Neural progenitor cell (in vitro differentiated cells): Measurements from ENCODE around the gene HRH2. TPM values are rescaled to one million over a fixed set of nuclear protein-coding genes. Genes with fewer than 3 reads are reported as not detected.

ENCODE experiments used
- DNase-seq: peaks from one replicate; pipeline ENCODE4 v3.0.0-alpha.2; 2016; ENCODE audit warnings: low spot score
- H2AFZ ChIP-seq: fragments of 200-600 bp; sonication (generic); replicated peaks from 2 replicates; pipeline ENCODE4 v1.6.1; 2016; ENCODE audit warnings: antibody characterized with exemption
- H3F3A ChIP-seq: fragments of 200-600 bp; sonication (generic); 2 replicates; pipeline ENCODE4 v1.6.1; 2016; ENCODE audit warnings: antibody characterized with exemption, low read depth
- H3K27ac ChIP-seq: fragments of 200-600 bp; sonication (generic); 2 replicates; pipeline ENCODE4 v1.5.1; 2016; ENCODE audit warnings: mild to moderate bottlenecking
- H3K27me3 ChIP-seq: fragments of 200-600 bp; sonication (generic); 2 replicates; pipeline ENCODE4 v1.6.1; 2016; ENCODE audit warnings: mild to moderate bottlenecking, moderate library complexity
- H3K36me3 ChIP-seq: fragments of 200-600 bp; sonication (generic); 2 replicates; pipeline ENCODE4 v1.5.1; 2016
- H3K4me1 ChIP-seq: fragments of 200-600 bp; sonication (generic); 2 replicates; pipeline ENCODE4 v1.6.1; 2016; ENCODE audit warnings: mixed run types
- H3K4me2 ChIP-seq: fragments of 200-600 bp; sonication (generic); 2 replicates; pipeline ENCODE4 v1.6.1; 2016
- H3K4me3 ChIP-seq: fragments of 200-600 bp; sonication (generic); 2 replicates; pipeline ENCODE4 v1.5.1; 2016
- H3K79me2 ChIP-seq: fragments of 200-600 bp; sonication (generic); 2 replicates; pipeline ENCODE4 v1.6.1; 2016; ENCODE audit warnings: low read depth
- H3K9ac ChIP-seq: fragments of 200-600 bp; sonication (generic); 2 replicates; pipeline ENCODE4 v1.6.1; 2016
- H3K9me3 ChIP-seq: fragments of 200-600 bp; sonication (generic); 2 replicates; pipeline ENCODE4 v1.5.1; 2016; ENCODE audit warnings: low read depth
- H4K20me1 ChIP-seq: fragments of 200-600 bp; sonication (generic); 2 replicates; pipeline ENCODE4 v1.6.1; 2016; ENCODE audit warnings: low read depth
- H3K27ac Mint-ChIP-seq: 3 replicates; pipeline ENCODE4 v1.8.0; 2021; ENCODE audit warnings: mixed read lengths
- H3K27me3 Mint-ChIP-seq: 2 replicates; pipeline ENCODE4 v1.8.0; 2022; ENCODE audit warnings: low read depth, mild to moderate bottlenecking, inconsistent platforms, moderate library complexity, mixed read lengths; ENCODE audit not compliant: insufficient read depth
- H3K36me3 Mint-ChIP-seq: 3 replicates; pipeline ENCODE4 v1.8.0; 2021; ENCODE audit warnings: mixed read lengths
- H3K4me1 Mint-ChIP-seq: 3 replicates; pipeline ENCODE4 v1.8.0; 2021; ENCODE audit warnings: mixed read lengths
- H3K4me3 Mint-ChIP-seq: 3 replicates; pipeline ENCODE4 v1.8.0; 2021; ENCODE audit warnings: mild to moderate bottlenecking, moderate library complexity, mixed read lengths
- H3K9me3 Mint-ChIP-seq: 3 replicates; pipeline ENCODE4 v1.8.0; 2020; ENCODE audit warnings: mixed read lengths
- CTCF ChIP-seq: fragments of 200-600 bp; sonication (generic); IDR thresholded peaks from 2 replicates; pipeline ENCODE4 v1.5.1; 2017; ENCODE audit warnings: antibody characterized with exemption, mild to moderate bottlenecking
- EZH2 ChIP-seq: fragments of 200-600 bp; sonication (generic); IDR thresholded peaks from 2 replicates; pipeline ENCODE4 v1.6.1; 2017; ENCODE audit warnings: antibody characterized with exemption, mild to moderate bottlenecking, moderate library complexity
- EZH2phosphoT487 ChIP-seq: fragments of 200-600 bp; sonication (generic); IDR thresholded peaks from 2 replicates; pipeline ENCODE4 v1.6.1; 2017; ENCODE audit warnings: antibody characterized with exemption
- total RNA-seq: library from RNA; depleted of rRNA; stranded (reverse); fragments of >200 nt; gene quantifications from 2 replicates; pipeline ENCODE4 v1.2.3, GENCODE V29; 2015; ENCODE audit warnings: low replicate concordance

The HRH2 gene
- total RNA-seq, 1 donor from 2014 or later, result not detected

- H3K9ac ChIP-seq, result no peak overlapping the region
- H3K79me2 ChIP-seq, result no peaks in the 10 kb centered on the region
- H3K4me2 ChIP-seq, result no peak overlapping the region
- no peaks in the 10 kb centered on the region for H3K9me3 ChIP-seq
- H3F3A ChIP-seq, result no peaks in the 10 kb centered on the region
- Mint-ChIP-seq H3K9me3 (no peaks in the 10 kb centered on the region), H3K4me3 (no peak overlapping the region), H3K36me3 (no peaks in the 10 kb centered on the region), H3K27ac (peak overlapping the region; percentile 22), H3K4me1 (peaks cover 31% of the 10 kb centered on the region), H3K27me3 (peaks cover 11% of the 10 kb centered on the region)
- no peak overlapping the region for H3K4me3 ChIP-seq
- no peak for DNase-seq
- no peaks in the 10 kb centered on the region for H3K36me3 ChIP-seq
- no peak overlapping the region for H3K27ac ChIP-seq
- no peaks in the 10 kb centered on the region for H4K20me1 ChIP-seq
- TF ChIP-seq EZH2phosphoT487 (no peak), EZH2 (no peak), CTCF (no peak)
- H2AFZ ChIP-seq, result no peak overlapping the region
- no peaks in the 10 kb centered on the region for H3K27me3 ChIP-seq
- H3K4me1 ChIP-seq, result peaks cover 6% of the 10 kb centered on the region
Measured at GRCh38 chr5:175689147-175689991, 31.5 kb downstream of the HRH2 start.

- no peaks in the 10 kb centered on the region for H3K9me3 ChIP-seq
- H4K20me1 ChIP-seq, result no peaks in the 10 kb centered on the region
- Mint-ChIP-seq H3K27me3 (peaks cover 11% of the 10 kb centered on the region), H3K4me1 (peaks cover 34% of the 10 kb centered on the region), H3K36me3 (no peaks in the 10 kb centered on the region), H3K9me3 (no peaks in the 10 kb centered on the region), H3K4me3 (no peak overlapping the region), H3K27ac (no peak overlapping the region)
- TF ChIP-seq CTCF, result no peak
- TF ChIP-seq EZH2, result no peak
- TF ChIP-seq EZH2phosphoT487, result no peak
- no peaks in the 10 kb centered on the region for H3K79me2 ChIP-seq
- H3F3A ChIP-seq, result no peaks in the 10 kb centered on the region
- no peak overlapping the region for H2AFZ ChIP-seq
- no peaks in the 10 kb centered on the region for H3K27me3 ChIP-seq
- H3K4me1 ChIP-seq, result peaks cover 6% of the 10 kb centered on the region
- no peaks in the 10 kb centered on the region for H3K36me3 ChIP-seq
- no peak for DNase-seq
- no peak overlapping the region for H3K4me3 ChIP-seq
- H3K27ac ChIP-seq, result no peak overlapping the region
- H3K4me2 ChIP-seq, result no peak overlapping the region
- H3K9ac ChIP-seq, result no peak overlapping the region
Measured at GRCh38 chr5:175690025-175690424, 32.2 kb downstream of the HRH2 start.

GRCh38 chr5:175690586-175690985 is 32.7 kb downstream of the HRH2 start:
- TF ChIP-seq EZH2, result no peak
- TF ChIP-seq CTCF, result no peak
- no peak for TF ChIP-seq EZH2phosphoT487

More at GRCh38 chr5:175690586-175690985, 32.7 kb downstream of the HRH2 start:
- DNase-seq, result no peak
- no peaks in the 10 kb centered on the region for H3F3A ChIP-seq
- Mint-ChIP-seq H3K27ac (peak overlapping the region; percentile 51), H3K4me3 (no peak overlapping the region), H3K9me3 (no peaks in the 10 kb centered on the region), H3K4me1 (peaks cover 39% of the 10 kb centered on the region), H3K36me3 (no peaks in the 10 kb centered on the region), H3K27me3 (peaks cover 11% of the 10 kb centered on the region)
- H3K27ac ChIP-seq, result no peak overlapping the region
- no peak overlapping the region for H3K4me2 ChIP-seq
- no peaks in the 10 kb centered on the region for H4K20me1 ChIP-seq
- H3K9me3 ChIP-seq, result no peaks in the 10 kb centered on the region
- H3K36me3 ChIP-seq, result no peaks in the 10 kb centered on the region
- no peak overlapping the region for H3K9ac ChIP-seq
- H3K4me3 ChIP-seq, result no peak overlapping the region
- peaks cover 6% of the 10 kb centered on the region for H3K4me1 ChIP-seq
- peak overlapping the region; percentile 52 for H2AFZ ChIP-seq
- H3K27me3 ChIP-seq, result no peaks in the 10 kb centered on the region
- no peaks in the 10 kb centered on the region for H3K79me2 ChIP-seq
